GM11168 (cell line): ENCODE results near the gene SSX2IP.

Source experiments
- in situ Hi-C: fragments of 300-500 bp; cut with MboI; formaldehyde crosslinking; loops from one replicate; pipeline ENCODE4 v1.12.0; 2022; ENCODE audit warnings: low sequenced_read_pairs; ENCODE audit not compliant: unreplicated experiment

The SSX2IP gene

GRCh38 chr1:84711869-84712268, 21.6 kb upstream of the SSX2IP start:
- in situ Hi-C loops: no loop called here

- in situ Hi-C loops: no loop called here
Observed at GRCh38 chr1:84711121-84711520, 20.9 kb upstream of the SSX2IP start.

- in situ Hi-C loops: no loop called here
Observed at GRCh38 chr1:84709131-84709530, 18.9 kb upstream of the SSX2IP start.

- in situ Hi-C loops: no loop called here
Observed at GRCh38 chr1:84708031-84708430, 17.8 kb upstream of the SSX2IP start.

- in situ Hi-C loops: no loop called here
Observed at GRCh38 chr1:84705513-84705912, 15.3 kb upstream of the SSX2IP start.

GRCh38 chr1:84704872-84705417, 14.7 kb upstream of the SSX2IP start:
- in situ Hi-C loops: no loop called here

GRCh38 chr1:84703431-84703830, 13.2 kb upstream of the SSX2IP start:
- in situ Hi-C loops: no loop called here

GRCh38 chr1:84702143-84702542, 11.9 kb upstream of the SSX2IP start:
- in situ Hi-C loops: no loop called here

GRCh38 chr1:84701376-84701775, 11.1 kb upstream of the SSX2IP start:
- in situ Hi-C loops: no loop called here

- in situ Hi-C loops: no loop called here
Observed at GRCh38 chr1:84700070-84700469, 9.8 kb upstream of the SSX2IP start.

- in situ Hi-C loops: no loop called here
Observed at GRCh38 chr1:84698151-84699110, 8.2 kb upstream of the SSX2IP start.

- in situ Hi-C loops: no loop called here
Observed at GRCh38 chr1:84693785-84694184, 3.5 kb upstream of the SSX2IP start.

- in situ Hi-C loops: no loop called here
Observed at GRCh38 chr1:84693005-84693404, 2.7 kb upstream of the SSX2IP start.

- in situ Hi-C loops: no loop called here
Observed at GRCh38 chr1:84692391-84692790, 2.1 kb upstream of the SSX2IP start.

GRCh38 chr1:84691122-84691783, 992 bp upstream of the SSX2IP start:
- in situ Hi-C loops: no loop called here

- in situ Hi-C loops: no loop called here
Observed at GRCh38 chr1:84689514-84690396, 506 bp downstream of the SSX2IP start.

- in situ Hi-C loops: no loop called here
Observed at GRCh38 chr1:84688463-84689061, 1.7 kb downstream of the SSX2IP start.

GRCh38 chr1:84687714-84688462, 2.4 kb downstream of the SSX2IP start:
- in situ Hi-C loops: no loop called here

- in situ Hi-C loops: no loop called here
Observed at GRCh38 chr1:84686223-84686622, 4.0 kb downstream of the SSX2IP start.
